Putamen (tissue), 1 donor: ENCODE data around the gene CHRNA3.

Source experiments
- DNase-seq: peaks from one replicate; pipeline ENCODE4 v3.0.0-alpha.2; 2016; ENCODE audit warnings: low spot score

CHRNA3 gene

DNA sequence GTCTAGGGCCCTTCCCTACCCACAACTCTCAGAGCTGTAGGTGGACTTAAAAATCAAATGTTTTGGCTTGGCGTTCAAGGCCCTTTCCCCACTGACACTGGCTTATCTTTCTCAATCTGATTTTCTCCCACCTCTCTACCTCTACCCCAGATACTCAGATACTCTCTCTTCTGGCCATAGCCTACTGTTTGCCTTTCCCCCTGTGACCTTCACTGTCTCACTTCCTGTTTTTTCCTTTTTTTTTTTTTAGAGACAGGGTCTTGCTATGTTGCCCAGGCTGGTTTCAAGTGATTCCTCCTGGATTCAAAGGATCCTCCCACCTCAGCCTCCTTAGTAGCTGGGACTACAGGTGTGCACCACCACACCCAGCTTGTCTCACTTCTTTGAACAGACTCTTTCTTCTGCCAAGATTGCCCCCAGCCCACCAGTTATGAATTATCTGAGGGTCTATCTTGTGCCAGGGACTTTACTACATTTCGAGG, 15.6 kb upstream of the CHRNA3 start:
- no peak for DNase-seq

- no peak for DNase-seq
Measured at GRCh38 chr15:78635346-78635745, 14.6 kb upstream of the CHRNA3 start.

DNA sequence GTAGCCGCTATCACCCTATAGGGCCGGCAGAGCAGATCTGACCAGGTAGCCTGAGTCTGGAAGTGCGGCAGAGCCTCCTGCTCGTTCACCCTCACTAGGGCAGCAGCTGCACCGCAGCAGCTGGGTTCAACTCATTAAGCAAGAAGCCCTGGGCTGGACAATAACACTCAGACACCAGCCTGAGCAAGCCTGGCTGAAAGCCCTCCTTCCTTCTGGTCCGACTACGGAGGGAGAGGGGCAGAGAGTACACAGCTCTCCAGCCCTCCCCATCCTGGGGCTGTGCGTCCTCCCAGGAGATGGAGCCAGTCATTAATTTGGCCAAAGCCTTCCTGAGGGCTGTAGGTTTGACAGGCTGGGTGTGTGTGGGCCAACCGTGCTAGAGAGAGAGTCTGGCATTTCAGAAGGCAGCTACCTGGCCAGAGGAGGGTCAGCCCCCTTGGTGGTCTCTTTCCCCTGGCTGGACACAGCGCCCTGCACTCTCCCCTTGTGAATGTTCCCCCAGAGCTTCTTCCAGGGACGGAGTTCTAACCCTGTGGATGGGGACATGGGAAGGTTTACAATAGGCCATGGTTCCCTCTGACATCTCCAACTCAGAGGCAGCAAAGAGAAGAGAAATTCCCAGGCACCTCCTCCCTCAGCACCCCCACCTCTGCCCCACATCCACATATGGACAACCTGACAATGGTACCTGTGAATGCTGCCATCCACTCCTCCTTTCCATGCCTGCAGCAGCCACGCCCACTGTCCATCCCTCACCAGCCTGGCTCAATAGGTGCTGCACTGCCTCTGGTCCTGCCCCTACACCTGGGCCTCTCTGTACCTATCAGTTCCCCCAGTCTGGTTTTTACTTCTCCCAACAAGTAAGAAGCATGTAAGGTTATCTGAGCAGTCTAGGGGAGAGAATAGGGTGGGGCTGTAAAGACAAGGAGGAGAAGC, 13.7 kb upstream of the CHRNA3 start:
- no peak for DNase-seq

- no peak for DNase-seq
Measured at GRCh38 chr15:78633348-78633747, 12.6 kb upstream of the CHRNA3 start.

GRCh38 chr15:78630886-78631633, 10.3 kb upstream of the CHRNA3 start:
- DNase-seq = no peak

GRCh38 chr15:78629716-78630065, 8.9 kb upstream of the CHRNA3 start:
- no peak for DNase-seq

- DNase-seq = no peak
Measured at GRCh38 chr15:78629031-78629715, 8.4 kb upstream of the CHRNA3 start.

DNA sequence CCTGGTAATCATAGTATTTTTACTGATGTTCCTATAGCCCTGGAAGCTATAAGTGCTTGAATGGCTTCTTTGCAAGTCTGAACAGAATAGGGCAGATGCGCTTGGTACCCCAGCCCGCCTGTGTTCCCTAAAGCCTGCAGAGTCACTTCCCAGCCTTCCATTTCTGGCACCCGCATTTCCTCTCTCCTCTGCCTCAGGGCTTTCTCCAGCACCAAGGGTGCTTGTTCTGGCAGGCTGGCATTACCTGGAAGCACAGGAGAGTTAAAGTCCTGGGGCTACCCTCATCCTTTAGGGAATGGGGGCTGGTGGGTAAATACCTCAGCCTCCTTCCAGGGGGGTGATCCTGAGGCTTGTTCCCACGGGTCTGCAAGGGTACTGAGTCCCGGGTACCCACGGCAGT, 7.4 kb upstream of the CHRNA3 start:
- no peak for DNase-seq

DNA sequence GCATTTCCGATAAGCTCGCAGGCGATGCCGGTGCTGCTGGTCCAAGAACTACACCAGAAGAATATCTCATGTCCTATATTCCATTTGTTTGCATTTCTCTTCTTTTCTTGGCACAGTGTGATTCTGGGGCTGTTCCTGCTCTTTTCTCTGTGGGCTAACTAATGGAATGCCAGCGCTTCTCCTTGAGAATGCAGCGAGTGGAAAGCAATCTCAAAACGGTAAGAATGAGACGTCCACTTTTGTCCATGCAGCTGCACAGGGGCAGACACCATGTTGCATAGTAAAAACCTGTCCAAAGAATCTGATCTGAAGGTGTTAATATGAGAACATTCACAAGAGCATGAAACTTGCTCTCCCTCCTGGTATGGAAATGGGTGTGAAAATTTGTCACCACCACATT, 6.6 kb upstream of the CHRNA3 start:
- DNase-seq = no peak

DNA sequence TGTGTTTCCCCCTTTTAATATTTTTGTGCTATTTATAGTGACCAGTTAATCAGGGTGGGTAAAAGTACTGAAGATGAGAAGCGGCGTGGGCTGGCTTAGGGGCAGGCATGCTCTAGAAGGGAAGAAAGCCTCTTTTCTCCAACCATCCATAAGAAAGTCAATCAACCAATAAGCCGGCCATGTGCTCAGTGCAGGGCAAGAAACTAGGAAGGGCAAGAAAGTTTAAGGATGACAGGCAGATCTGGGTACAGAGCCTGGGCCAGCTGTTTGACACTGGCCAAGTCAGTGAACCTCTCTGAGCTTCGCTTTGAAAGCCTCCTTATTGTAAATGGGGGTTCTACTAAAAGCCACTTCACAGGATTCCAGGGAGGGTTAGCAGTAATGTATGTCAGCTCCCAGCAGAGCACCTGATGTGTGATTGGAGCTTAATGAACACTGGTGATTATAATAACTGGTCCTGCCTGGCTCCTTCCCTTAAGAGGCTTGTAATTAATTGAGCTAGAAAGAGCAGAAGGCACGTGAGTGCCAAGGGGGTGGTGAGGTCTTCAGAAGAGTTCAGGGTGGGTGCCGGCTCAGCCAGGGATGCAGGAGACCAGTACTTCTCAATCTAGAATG, 5.7 kb upstream of the CHRNA3 start:
- DNase-seq = no peak

- DNase-seq = no peak
Measured at GRCh38 chr15:78625606-78626280, 4.9 kb upstream of the CHRNA3 start.

DNA sequence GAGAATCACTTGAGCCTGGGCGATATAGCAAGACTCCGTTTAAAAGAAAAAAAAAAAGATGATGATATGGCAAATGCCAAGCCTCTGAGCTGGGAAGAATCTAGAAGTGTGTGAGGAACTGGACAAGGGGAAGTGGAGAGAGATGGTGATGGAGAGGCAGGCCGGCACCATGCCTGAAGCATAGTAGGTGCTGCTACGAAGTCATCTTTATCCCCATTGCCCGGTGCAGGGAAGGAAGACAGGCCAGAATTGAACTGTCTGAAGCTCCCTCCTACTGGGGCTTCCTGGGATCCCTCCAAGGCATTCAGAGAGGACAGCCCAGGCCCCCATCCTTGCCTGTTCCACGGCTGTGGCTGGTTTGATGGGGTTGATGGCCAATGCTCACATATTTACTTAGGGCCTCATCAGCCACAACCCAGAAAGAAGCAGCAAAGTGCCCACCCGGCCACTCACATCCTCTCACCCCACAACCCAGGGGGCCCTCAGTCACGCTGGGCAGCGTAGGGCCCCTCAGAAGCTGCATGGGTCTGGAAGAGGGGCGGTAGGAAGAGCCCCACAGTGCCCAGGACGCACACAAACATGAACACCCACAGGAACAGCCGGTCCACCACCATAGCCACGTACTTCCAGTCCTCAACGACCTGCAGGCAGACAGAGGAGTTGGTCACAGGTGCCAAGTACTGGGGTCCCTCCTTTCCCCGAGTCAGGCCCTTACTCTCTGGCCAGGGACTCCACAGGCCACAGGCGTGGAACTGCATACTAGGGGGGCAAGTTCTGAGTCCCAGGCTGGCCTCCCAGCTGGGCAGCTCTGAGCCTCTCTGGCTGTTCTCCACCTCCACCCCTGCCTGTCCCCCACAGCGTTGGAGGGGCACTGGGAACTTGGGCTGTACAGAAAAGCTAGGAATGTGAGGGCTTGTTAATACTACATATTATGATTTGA, 4.1 kb upstream of the CHRNA3 start:
- no peak for DNase-seq

DNA sequence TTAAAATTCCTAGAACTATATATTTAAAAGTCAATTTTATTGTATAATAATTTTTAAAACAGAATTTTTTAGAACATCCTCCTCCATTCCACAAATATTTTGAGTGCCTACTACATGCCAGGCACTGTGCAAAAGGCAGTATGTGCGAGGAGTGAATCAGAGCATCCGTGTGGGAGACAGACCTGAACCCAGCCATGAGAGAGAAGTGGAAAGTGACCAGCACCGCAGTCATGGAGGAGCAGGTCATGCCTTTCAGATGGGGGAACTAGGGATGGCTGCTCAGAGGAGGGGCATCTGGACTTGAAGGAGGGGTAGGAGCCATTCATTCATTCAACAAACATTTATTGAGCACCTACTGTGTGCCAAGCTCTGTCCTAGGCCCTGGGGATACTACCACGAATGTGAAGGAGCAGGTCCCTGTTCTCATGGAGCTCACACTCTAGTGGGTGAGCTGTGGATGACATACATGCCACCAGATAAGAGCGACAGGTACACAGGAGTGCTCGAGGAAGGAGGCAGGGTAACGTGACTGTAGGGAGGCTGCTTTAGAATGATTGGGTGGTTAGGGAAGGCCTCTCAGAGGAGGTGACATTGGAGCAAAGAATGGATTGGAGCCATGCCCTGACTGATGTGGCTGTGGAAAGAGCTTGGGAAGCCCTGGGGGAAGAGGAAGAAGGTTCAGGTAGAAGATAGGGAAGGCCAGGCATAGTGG, 3.1 kb upstream of the CHRNA3 start:
- no peak for DNase-seq

GRCh38 chr15:78621810-78622402, 1.1 kb upstream of the CHRNA3 start:
- DNase-seq = no peak

DNA sequence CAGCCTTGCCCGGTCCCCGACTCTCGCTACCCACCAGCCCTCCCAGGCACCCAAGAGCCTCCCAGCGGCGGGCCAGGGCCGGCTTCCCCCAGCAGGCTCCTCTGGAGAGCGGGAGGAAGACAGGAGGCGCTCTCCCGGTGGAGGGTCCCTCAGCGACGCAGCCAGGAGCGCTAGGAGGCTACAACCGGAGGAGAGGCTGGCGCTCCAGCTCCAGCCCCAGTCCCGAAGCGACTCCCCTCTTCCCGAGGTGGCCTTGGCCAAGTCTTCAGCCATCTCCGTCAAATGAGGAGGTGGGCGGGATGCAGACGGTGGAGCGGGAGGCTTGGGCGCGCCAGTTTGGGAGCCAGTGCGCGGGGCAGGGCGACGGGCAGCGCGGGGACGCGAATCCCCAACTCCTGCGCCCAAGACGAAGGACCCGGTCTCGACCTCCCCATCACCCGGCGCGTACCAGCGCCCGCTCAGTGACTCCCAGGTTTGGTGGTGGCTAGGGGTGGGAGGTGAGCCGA, 722 bp downstream of the CHRNA3 start:
- DNase-seq = no peak

DNA sequence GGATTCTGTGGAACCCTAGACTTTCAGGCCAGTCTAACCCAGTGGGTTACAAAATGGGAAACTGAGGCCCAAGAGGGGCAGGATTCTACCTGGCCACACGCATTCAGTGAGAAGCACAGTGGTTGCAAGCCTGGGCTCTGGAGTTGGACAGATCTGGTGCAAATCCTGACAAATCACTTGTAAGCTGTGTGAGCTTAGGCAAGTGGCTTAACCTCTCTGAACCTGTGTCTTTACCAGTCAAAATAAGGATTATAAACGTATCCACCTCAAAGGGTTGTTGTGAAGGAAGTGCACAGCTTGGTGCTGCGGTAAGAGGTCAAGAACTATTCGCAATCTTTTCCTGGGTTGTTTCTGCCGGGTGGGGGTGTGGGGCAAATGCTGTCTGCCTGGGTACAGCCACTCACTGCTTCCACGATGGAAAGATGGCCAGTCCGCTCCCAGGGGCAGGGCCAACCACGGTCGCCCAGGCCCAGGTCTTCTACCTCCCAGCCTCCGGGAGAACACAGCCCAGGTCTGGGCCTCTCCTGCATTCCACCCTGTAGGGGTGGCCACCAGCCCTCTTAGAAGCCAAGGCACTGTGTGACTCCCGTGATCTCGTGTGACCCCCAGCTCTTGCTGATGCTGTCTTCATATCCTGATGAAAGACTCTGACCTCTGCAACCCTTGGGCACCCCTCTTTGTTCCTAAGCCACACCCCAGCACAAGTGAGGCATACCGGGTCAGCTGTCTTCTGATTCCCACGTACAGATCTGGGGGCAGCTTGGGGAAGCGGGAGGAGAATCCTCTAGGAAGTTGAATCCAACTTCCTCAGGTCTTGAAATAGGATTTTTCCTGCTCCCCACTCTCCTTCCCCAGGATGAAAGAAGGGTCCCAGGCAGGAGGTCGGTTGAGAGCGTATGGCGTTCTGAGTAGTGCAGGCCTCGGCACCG, 1.5 kb downstream of the CHRNA3 start:
- DNase-seq = no peak

DNA sequence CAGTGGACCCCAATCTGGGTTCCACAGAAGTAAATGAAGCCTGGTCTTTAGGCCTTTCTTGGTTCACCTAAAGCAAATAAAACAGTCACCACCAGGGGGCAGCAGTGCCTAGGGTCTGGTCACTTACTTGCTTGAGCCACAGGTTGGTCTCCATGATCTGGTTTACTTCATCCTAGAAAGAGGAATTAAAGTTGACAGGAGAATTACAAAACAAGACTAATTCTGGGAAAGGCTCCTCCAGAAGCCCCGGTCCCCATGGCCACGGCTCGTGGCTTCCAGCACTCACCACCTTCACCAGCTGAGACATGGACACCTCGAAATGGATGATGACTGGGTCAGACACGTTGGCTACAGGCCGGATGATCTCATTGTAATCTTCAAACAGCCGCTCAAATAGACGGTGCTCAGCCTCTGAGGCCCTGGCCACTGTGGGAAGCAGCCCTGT, 2.3 kb downstream of the CHRNA3 start:
- DNase-seq = peak; percentile 58

DNA sequence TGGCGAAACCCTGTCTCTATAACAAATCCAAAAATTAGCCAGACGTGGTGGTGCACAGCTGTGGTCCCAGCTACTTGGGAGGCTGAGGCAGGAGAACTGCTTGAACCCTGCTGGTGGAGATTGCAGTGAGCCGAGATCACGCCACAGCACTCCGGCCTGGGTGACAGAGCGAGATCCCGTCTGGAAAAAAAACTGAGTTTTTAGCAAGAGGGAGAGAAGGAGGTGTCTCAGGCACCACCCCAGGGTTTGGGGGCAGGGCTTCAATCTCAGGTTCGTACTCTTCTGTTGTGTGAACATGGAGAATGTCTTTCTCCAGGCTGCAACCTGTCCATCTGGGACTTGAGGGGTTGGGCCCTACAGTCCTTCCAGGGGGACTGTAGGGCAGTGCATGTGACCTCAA, 2.7 kb downstream of the CHRNA3 start:
- no peak for DNase-seq
